Mesenchymal stem cell (in vitro differentiated cells and primary cell): ENCODE results near the gene CHMP4B.
A peak's percentile ranks its signal among the peaks of the same experiment; 100 is the strongest.

ENCODE experiments used
- DNase-seq: peaks from one replicate; pipeline ENCODE4 v3.0.0-alpha.2; 2013
- H2AFZ ChIP-seq: one replicate; pipeline ENCODE4 v1.6.1; 2013; ENCODE audit warnings: low read depth, mild to moderate bottlenecking, control low read depth, inconsistent platforms, low read length, moderate library complexity
- H2AK5ac ChIP-seq: 2 replicates; pipeline ENCODE4 v1.6.1; 2013; ENCODE audit warnings: low read length, moderate library complexity, mild to moderate bottlenecking, inconsistent platforms; ENCODE audit not compliant: severe bottlenecking
- H2BK120ac ChIP-seq: one replicate; pipeline ENCODE4 v1.6.1; 2013; ENCODE audit warnings: low read depth, mild to moderate bottlenecking, inconsistent platforms, low read length, moderate library complexity
- H2BK12ac ChIP-seq, 2 experiments: one replicate each; pipeline ENCODE4 v1.6.1; 2013; ENCODE audit warnings: inconsistent platforms in 2 of 2, low read length in 2 of 2, mild to moderate bottlenecking in 2 of 2, moderate library complexity in 2 of 2, control low read depth in 1 of 2
- H2BK15ac ChIP-seq: one replicate; pipeline ENCODE4 v1.6.1; 2013; ENCODE audit warnings: mild to moderate bottlenecking, low read depth, inconsistent platforms; ENCODE audit not compliant: poor library complexity, severe bottlenecking
- H2BK5ac ChIP-seq: 2 replicates; pipeline ENCODE4 v1.6.1; 2013; ENCODE audit warnings: low read depth, mild to moderate bottlenecking, low read length, control low read depth, inconsistent platforms; ENCODE audit not compliant: poor library complexity, severe bottlenecking
- H3K14ac ChIP-seq, 2 experiments: one replicate each; pipeline ENCODE4 v1.6.1; 2013; ENCODE audit warnings: inconsistent platforms in 2 of 2, low read length in 2 of 2, control low read depth in 1 of 2, mild to moderate bottlenecking in 1 of 2, moderate library complexity in 1 of 2
- H3K18ac ChIP-seq, 2 experiments: one replicate each; pipeline ENCODE4 v1.6.1; 2013; ENCODE audit warnings: inconsistent platforms in 2 of 2, low read length in 2 of 2, control low read depth in 1 of 2, low read depth in 1 of 2, mild to moderate bottlenecking in 1 of 2
- H3K23ac ChIP-seq, 2 experiments: one replicate each; pipeline ENCODE4 v1.6.1; 2013; ENCODE audit warnings: inconsistent platforms in 2 of 2, low read length in 2 of 2, mild to moderate bottlenecking in 2 of 2, moderate library complexity in 2 of 2, control low read depth in 1 of 2
- H3K27ac ChIP-seq: 2 replicates; pipeline ENCODE4 v1.5.1; 2013; ENCODE audit warnings: mild to moderate bottlenecking, moderate library complexity, low read length, control low read depth, inconsistent platforms; ENCODE audit not compliant: poor library complexity, severe bottlenecking
- H3K27me3 ChIP-seq, 2 experiments: 2 replicates each; pipeline versions ENCODE4 v1.6.1 to v1.7.0; 2013; ENCODE audit warnings: low read length in 2 of 2, mild to moderate bottlenecking in 2 of 2, moderate library complexity in 2 of 2, control low read depth in 1 of 2, inconsistent platforms in 1 of 2; ENCODE audit not compliant: control insufficient read depth in 1 of 2, insufficient read depth in 1 of 2
- H3K36me3 ChIP-seq, 2 experiments: 2 replicates each; pipeline versions ENCODE4 v1.6.1 to v1.7.0; 2013; ENCODE audit warnings: low read length in 2 of 2, control low read depth in 1 of 2, inconsistent platforms in 1 of 2, low read depth in 1 of 2, mild to moderate bottlenecking in 1 of 2; ENCODE audit not compliant: insufficient read depth in 2 of 2, control insufficient read depth in 1 of 2
- H3K4ac ChIP-seq, 2 experiments: one replicate each; pipeline ENCODE4 v1.6.1; 2013; ENCODE audit warnings: inconsistent platforms in 2 of 2, low read length in 2 of 2, mild to moderate bottlenecking in 2 of 2, moderate library complexity in 2 of 2, control low read depth in 1 of 2, low read depth in 1 of 2
- H3K4me1 ChIP-seq: 2 replicates; pipeline ENCODE4 v1.6.1; 2013; ENCODE audit warnings: low read depth, low read length, control low read depth; ENCODE audit not compliant: control insufficient read depth, insufficient read depth
- H3K4me2 ChIP-seq: 2 replicates; pipeline ENCODE4 v1.6.1; 2013; ENCODE audit warnings: low read length, mild to moderate bottlenecking, inconsistent platforms; ENCODE audit not compliant: poor library complexity, severe bottlenecking
- H3K4me3 ChIP-seq, 2 experiments: 2 replicates each; pipeline versions ENCODE4 v1.5.1 to v1.7.0; 2013; ENCODE audit warnings: low read length in 2 of 2, mild to moderate bottlenecking in 2 of 2, control low read depth in 1 of 2, low read depth in 1 of 2; ENCODE audit not compliant: insufficient read depth in 1 of 2
- H3K79me1 ChIP-seq: replicated peaks from 2 replicates; pipeline ENCODE4 v1.6.1; 2013; ENCODE audit warnings: mild to moderate bottlenecking, control low read depth, low read length, inconsistent platforms; ENCODE audit not compliant: poor library complexity, severe bottlenecking
- H3K9ac ChIP-seq: 2 replicates; pipeline ENCODE4 v1.7.0; 2013; ENCODE audit warnings: mild to moderate bottlenecking, low read length, moderate library complexity
- H3K9me3 ChIP-seq: 2 replicates; pipeline ENCODE4 v1.7.0; 2013; ENCODE audit warnings: mild to moderate bottlenecking, low read length; ENCODE audit not compliant: control insufficient read depth
- H4K8ac ChIP-seq: one replicate; pipeline ENCODE4 v1.6.1; 2013; ENCODE audit warnings: inconsistent platforms, mild to moderate bottlenecking, low read length, moderate library complexity
- H4K91ac ChIP-seq: one replicate; pipeline ENCODE4 v1.6.1; 2013; ENCODE audit warnings: mild to moderate bottlenecking, low read length, inconsistent platforms
- WGBS: methylation state at CpG from one replicate; pipeline ENCODE4 v1.1.7; 2013; ENCODE audit warnings: mixed read lengths; 5-methylcytosine and 5-hydroxymethylcytosine counted together

Gene CHMP4B

DNA sequence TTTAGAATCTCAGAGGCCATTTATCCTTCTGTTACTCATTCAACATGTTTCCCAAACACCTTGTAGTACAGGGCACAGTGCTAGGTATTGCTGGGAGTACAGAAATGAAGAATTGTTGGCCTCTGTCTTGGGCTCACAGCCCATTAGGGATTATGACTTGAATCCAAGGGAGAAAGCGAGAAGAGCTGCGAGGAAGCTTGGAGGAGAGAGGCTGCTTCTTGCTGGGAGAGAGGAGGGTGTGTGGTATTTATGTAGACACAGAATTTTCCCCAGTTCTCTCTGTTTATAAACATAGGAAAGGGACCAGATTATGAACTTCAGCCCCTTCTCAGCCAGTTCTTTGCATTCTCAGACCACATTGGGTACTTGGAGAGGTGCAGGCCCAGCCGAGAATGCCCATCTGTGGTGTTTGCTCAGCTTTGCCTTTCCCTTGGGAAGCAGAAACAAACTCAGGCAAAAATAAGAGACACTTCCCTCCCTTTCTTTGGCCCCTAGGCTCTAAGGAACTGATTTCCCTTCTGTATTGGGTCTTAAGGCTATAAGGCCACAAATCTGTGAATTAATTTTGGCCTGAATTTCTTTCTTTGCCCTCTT is 17.9 kb downstream of the CHMP4B start:
- H3K18ac ChIP-seq = no peak overlapping the region
- no peak overlapping the region for H4K91ac ChIP-seq
- no peak overlapping the region for H4K8ac ChIP-seq
- peaks cover 23% of the 10 kb centered on the region for H3K4me1 ChIP-seq
- no peak overlapping the region for H3K4me2 ChIP-seq
- H3K9me3 ChIP-seq = no peaks in the 10 kb centered on the region
- H3K23ac ChIP-seq = no peak overlapping the region
- H3K36me3 ChIP-seq = peaks cover 0 to 6% of the 10 kb centered on the region in 2 experiments
- no peak overlapping the region for H2AK5ac ChIP-seq
- no peak overlapping the region for H2BK12ac ChIP-seq
- no peak overlapping the region for H2BK120ac ChIP-seq
- H3K27ac ChIP-seq = no peak overlapping the region
- peaks cover 25% of the 10 kb centered on the region for H3K79me1 ChIP-seq
- 68% methylated on average over 2 of the region's 3 CpGs for WGBS
- H3K14ac ChIP-seq = no peak overlapping the region
- no peak overlapping the region for H3K4ac ChIP-seq
- no peaks in the 10 kb centered on the region for H3K27me3 ChIP-seq
- peak overlapping the region in 1 of 2 experiments; percentile 3 for H3K4me3 ChIP-seq
- H2AFZ ChIP-seq = no peak overlapping the region
- H2BK15ac ChIP-seq = no peak overlapping the region
- peak; percentile 56 for DNase-seq
- H2BK5ac ChIP-seq = no peak overlapping the region
- H3K9ac ChIP-seq = peak overlapping the region; percentile 1

DNA sequence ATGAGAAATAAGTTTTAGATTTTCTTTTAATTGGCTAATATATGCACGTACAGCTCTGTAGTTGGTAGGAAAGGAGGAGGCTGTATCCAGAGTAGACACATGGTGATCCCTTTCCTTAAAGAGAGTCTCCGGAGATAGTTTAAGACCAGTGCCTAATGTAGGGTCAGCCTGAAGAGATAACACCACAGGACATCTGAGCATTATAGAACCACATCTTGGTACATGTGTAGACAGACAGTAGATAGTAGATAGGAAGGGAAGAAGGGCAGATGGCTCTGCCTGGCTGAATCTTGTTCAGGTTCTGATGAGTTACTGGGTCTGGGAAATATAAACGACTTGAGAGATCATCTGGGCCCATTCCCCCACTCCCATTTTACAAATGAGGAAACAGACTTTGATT is 18.5 kb downstream of the CHMP4B start:
- Histone ChIP-seq H3K4me1 (peaks cover 23% of the 10 kb centered on the region), H3K18ac (no peak overlapping the region), H2BK12ac (peak overlapping the region; percentile 20 to 42), H2BK15ac (no peak overlapping the region), H3K9ac (no peak overlapping the region), H2BK120ac (no peak overlapping the region), H3K4me2 (no peak overlapping the region), H3K27me3 (no peaks in the 10 kb centered on the region), H4K8ac (no peak overlapping the region), H3K4me3 (no peak overlapping the region), H3K36me3 (peaks cover 0 to 6% of the 10 kb centered on the region in 2 experiments), H2AK5ac (no peak overlapping the region), H3K79me1 (peaks cover 25% of the 10 kb centered on the region), H2AFZ (no peak overlapping the region), H3K4ac (no peak overlapping the region), H2BK5ac (no peak overlapping the region), H4K91ac (peak overlapping the region; percentile 14), H3K9me3 (no peaks in the 10 kb centered on the region), H3K23ac (no peak overlapping the region), H3K14ac (peak overlapping the region in 1 of 2 experiments; percentile 84), H3K27ac (no peak overlapping the region)
- no peak for DNase-seq
- WGBS = 100% methylated on average over 2 of the region's 3 CpGs

DNA sequence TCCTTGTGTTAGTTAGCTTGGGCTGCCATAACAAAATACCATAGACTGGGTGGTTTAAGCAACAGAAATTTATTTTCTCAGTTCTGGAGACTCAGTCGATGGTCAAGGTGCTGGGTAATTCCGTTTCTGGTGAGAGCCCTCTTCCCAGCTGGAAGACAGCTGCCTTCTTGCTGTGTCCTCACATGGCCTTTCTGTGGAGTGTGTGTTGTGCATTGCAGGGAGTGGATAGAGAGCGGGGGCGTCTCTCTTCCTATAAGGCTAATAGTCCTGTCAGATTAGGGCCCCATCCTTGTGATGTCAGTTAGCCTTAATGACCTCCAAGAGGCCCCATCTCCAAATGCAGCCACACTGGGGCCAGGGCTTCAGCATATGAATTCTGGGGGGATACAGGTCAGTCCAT is 19.2 kb downstream of the CHMP4B start:
- H2BK5ac ChIP-seq = no peak overlapping the region
- peaks cover 5 to 6% of the 10 kb centered on the region in 2 experiments for H3K36me3 ChIP-seq
- no peak overlapping the region for H4K91ac ChIP-seq
- H2AK5ac ChIP-seq = no peak overlapping the region
- H3K9ac ChIP-seq = no peak overlapping the region
- peaks cover 23% of the 10 kb centered on the region for H3K4me1 ChIP-seq
- H3K4me2 ChIP-seq = no peak overlapping the region
- H2BK15ac ChIP-seq = no peak overlapping the region
- H3K23ac ChIP-seq = no peak overlapping the region
- peaks cover 25% of the 10 kb centered on the region for H3K79me1 ChIP-seq
- no peaks in the 10 kb centered on the region for H3K9me3 ChIP-seq
- no peak overlapping the region for H2BK120ac ChIP-seq
- no peaks in the 10 kb centered on the region for H3K27me3 ChIP-seq
- H3K14ac ChIP-seq = no peak overlapping the region
- peak overlapping the region in 1 of 2 experiments; percentile 65 for H3K18ac ChIP-seq
- no peak overlapping the region for H2AFZ ChIP-seq
- H2BK12ac ChIP-seq = no peak overlapping the region
- no peak overlapping the region for H4K8ac ChIP-seq
- 69% methylated on average over 3 of the region's 4 CpGs for WGBS
- H3K27ac ChIP-seq = no peak overlapping the region
- H3K4ac ChIP-seq = no peak overlapping the region
- H3K4me3 ChIP-seq = no peak overlapping the region
- DNase-seq = peak; percentile 65

DNA sequence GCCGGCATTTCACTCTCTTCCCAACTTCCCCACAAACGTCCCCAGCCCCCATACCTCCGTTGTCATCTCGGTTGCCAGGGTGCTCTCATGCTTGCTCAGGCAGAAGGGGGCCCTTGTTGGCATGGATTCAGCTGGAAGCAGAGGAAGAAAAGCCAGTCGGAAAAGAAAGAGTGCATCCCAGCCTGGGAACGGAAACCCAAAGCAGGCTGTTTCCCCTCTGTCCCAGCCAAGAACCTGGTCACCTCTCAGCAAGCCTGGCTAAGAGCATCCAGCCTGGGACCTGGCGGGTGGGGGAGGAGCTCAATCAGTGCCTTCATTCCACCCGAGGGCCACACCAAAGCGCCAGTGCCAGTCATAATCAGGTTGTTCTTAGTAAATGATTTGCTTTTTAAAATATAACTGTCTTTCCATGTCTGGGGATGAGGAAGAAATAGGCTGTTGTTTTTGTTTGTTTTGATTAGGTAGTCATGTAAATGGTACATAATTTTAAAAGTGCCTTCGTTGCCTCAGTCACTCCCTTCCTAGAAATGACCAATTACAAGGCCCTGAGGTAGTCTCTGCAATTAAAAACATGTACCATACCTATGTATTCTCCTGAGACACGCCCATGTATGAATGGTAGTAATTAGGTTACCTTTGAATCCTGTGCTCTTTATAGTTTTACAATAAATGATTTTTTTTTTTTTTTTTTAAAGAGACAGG is 21.1 kb downstream of the CHMP4B start:
- H3K4ac ChIP-seq = no peak overlapping the region
- H3K9ac ChIP-seq = peak overlapping the region; percentile 34
- 84% methylated on average over 9 of the region's 11 CpGs for WGBS
- no peak overlapping the region for H2BK12ac ChIP-seq
- H2AK5ac ChIP-seq = no peak overlapping the region
- H3K18ac ChIP-seq = no peak overlapping the region
- H3K27me3 ChIP-seq = no peaks in the 10 kb centered on the region
- H4K91ac ChIP-seq = no peak overlapping the region
- no peak overlapping the region for H3K4me2 ChIP-seq
- H3K4me3 ChIP-seq = peak overlapping the region in 1 of 2 experiments; percentile 4
- H2BK15ac ChIP-seq = no peak overlapping the region
- H3K9me3 ChIP-seq = no peaks in the 10 kb centered on the region
- no peak overlapping the region for H2AFZ ChIP-seq
- peaks cover 28% of the 10 kb centered on the region for H3K79me1 ChIP-seq
- no peak overlapping the region for H2BK5ac ChIP-seq
- H3K27ac ChIP-seq = no peak overlapping the region
- peaks cover 5 to 10% of the 10 kb centered on the region in 2 experiments for H3K36me3 ChIP-seq
- no peak overlapping the region for H3K23ac ChIP-seq
- no peak overlapping the region for H2BK120ac ChIP-seq
- H3K14ac ChIP-seq = no peak overlapping the region
- DNase-seq = no peak
- H3K4me1 ChIP-seq = peaks cover 17% of the 10 kb centered on the region
- H4K8ac ChIP-seq = no peak overlapping the region
